ENCODE results near the gene ZDHHC24. TPM values are rescaled to one million over a fixed set of nuclear protein-coding genes. Genes with fewer than 3 reads are reported as not detected.
"Not testable (repeated sequence)": the region's sequence is repeated elsewhere in the genome, so short reads cannot be mapped to it uniquely, and the experiment has no call there.

The ZDHHC24 gene
- total RNA-seq, 4 donors from 2014 or later, result 8.0 to 10.7 (median 9.5) TPM

GRCh38 chr11:66592457-66593302 lies 46.8 kb upstream of the ZDHHC24 start, which contains the start of the genes CCDC87 and CCS:
Gene CCDC87 (minus strand): TSS chr11:66593063. CDS start chr11:66593015, 48 bp downstream.
Gene CCS (plus strand): TSS chr11:66593185. CDS start chr11:66593262, 77 bp downstream.
- Histone ChIP-seq H3K27me3 (no peaks in the 10 kb centered on the region), H3K4me3 (peak within 1 kb of the TSS; percentile 44 to 81 (median 74)), H3K27ac (peak within 1 kb of the TSS; percentile 75 to 94 (median 90)), H3K4me1 (peaks cover 18 to 44% (median 28%) of the 10 kb centered on the region in 3 donors), H3K36me3 (no peaks in the 10 kb centered on the region), H3K9me3 (no peaks in the 10 kb centered on the region)
- TF ChIP-seq CTCF (IDR thresholded peaks at IDR 0.05), result peak; percentile 56 to 83 (median 72)
- peak in 3 of 4 donors; percentile 67 to 92 (median 74) for TF ChIP-seq POLR2A (IDR thresholded peaks at IDR 0.05)
- intact Hi-C loops (cut with DNase I), result no loop called here
- WGBS, 2 donors, result 27% methylated on average over 35 of the region's 68 CpGs; no CpG with 5 or more reads in 1 of the 2 donors
- peak; percentile 76 for DNase-seq

GRCh38 chr11:66591175-66591574 lies 45.3 kb upstream of the ZDHHC24 start:
- intact Hi-C loops (cut with DNase I), result no loop called here
- no peak for DNase-seq
- no peak overlapping the region for H3K4me3 ChIP-seq
- TF ChIP-seq CTCF (IDR thresholded peaks at IDR 0.05) (no peak), POLR2A (IDR thresholded peaks at IDR 0.05) (no peak)
- 64 to 100% methylated on average over 1 to 2 of the region's 2 CpGs for WGBS, 2 donors
- H3K9me3 ChIP-seq, result no peaks in the 10 kb centered on the region
- no peak overlapping the region for H3K27ac ChIP-seq
- no peaks in the 10 kb centered on the region for H3K27me3 ChIP-seq
- peaks cover 18 to 42% (median 28%) of the 10 kb centered on the region in 3 donors for H3K4me1 ChIP-seq
- H3K36me3 ChIP-seq, result no peaks in the 10 kb centered on the region

- WGBS, 2 donors, result 97 to 98% methylated on average over 5 to 7 of the region's 7 CpGs
- intact Hi-C loops (cut with DNase I), result no loop called here
These were observed 44.3 kb upstream of the ZDHHC24 start for GRCh38 chr11:66589996-66590675.

GRCh38 chr11:66589315-66589714 lies 43.5 kb upstream of the ZDHHC24 start:
- H3K36me3 ChIP-seq; intact Hi-C loops (cut with DNase I); H3K9me3 ChIP-seq; DNase-seq; H3K4me3 ChIP-seq; H3K27ac ChIP-seq; H3K27me3 ChIP-seq: not testable (repeated sequence)
- H3K4me1 ChIP-seq, result peaks cover 14 to 23% (median 18%) of the 10 kb centered on the region in 3 donors
- WGBS, 2 donors, result 58 to 74% methylated on average over 2 of the region's 2 CpGs

More at GRCh38 chr11:66589996-66590675, 44.3 kb upstream of the ZDHHC24 start:
- Histone ChIP-seq H3K4me1 (peaks cover 18 to 31% (median 22%) of the 10 kb centered on the region in 3 donors), H3K27me3 (no peaks in the 10 kb centered on the region), H3K9me3 (no peaks in the 10 kb centered on the region), H3K36me3 (no peaks in the 10 kb centered on the region), H3K27ac (no peak overlapping the region), H3K4me3 (no peak overlapping the region)
- DNase-seq, result no peak
- TF ChIP-seq CTCF (IDR thresholded peaks at IDR 0.05) (no peak), POLR2A (IDR thresholded peaks at IDR 0.05) (no peak)

GRCh38 chr11:66586136-66586535 lies 40.3 kb upstream of the ZDHHC24 start:
- DNase-seq, result no peak
- Histone ChIP-seq H3K36me3 (no peaks in the 10 kb centered on the region), H3K27me3 (no peaks in the 10 kb centered on the region), H3K9me3 (peaks cover 0 to 11% (median 10%) of the 10 kb centered on the region in 3 donors), H3K27ac (no peak overlapping the region), H3K4me3 (no peak overlapping the region), H3K4me1 (no peaks in the 10 kb centered on the region)
- 19 to 60% methylated on average over 2 of the region's 2 CpGs for WGBS, 2 donors
- intact Hi-C loops (cut with DNase I), result no loop called here
- TF ChIP-seq POLR2A (IDR thresholded peaks at IDR 0.05), result no peak
- no peak for TF ChIP-seq CTCF (IDR thresholded peaks at IDR 0.05)

- H3K4me1 ChIP-seq; H3K36me3 ChIP-seq; intact Hi-C loops (cut with DNase I); DNase-seq; H3K4me3 ChIP-seq; H3K27me3 ChIP-seq; H3K27ac ChIP-seq: not testable (repeated sequence)
- 82 to 92% methylated on average over 1 of the region's 1 CpG for WGBS, 2 donors
- H3K9me3 ChIP-seq, result peaks cover 0 to 11% (median 10%) of the 10 kb centered on the region in 3 donors
These were observed 39.6 kb upstream of the ZDHHC24 start for GRCh38 chr11:66585447-66585846.

- not testable (repeated sequence) for H3K36me3 ChIP-seq, H3K27ac ChIP-seq, H3K4me1 ChIP-seq, H3K27me3 ChIP-seq, DNase-seq, H3K4me3 ChIP-seq
- intact Hi-C loops (cut with DNase I), result loop anchor here (5.0 kb wide), 1 partner anchor 95 kb away; the partner anchor contains the start of gene RBM4B
- H3K9me3 ChIP-seq, result peaks cover 0 to 11% (median 10%) of the 10 kb centered on the region in 3 donors
- 69 to 77% methylated on average over 2 to 3 of the region's 3 CpGs for WGBS, 2 donors
These were observed 36.8 kb upstream of the ZDHHC24 start for GRCh38 chr11:66582565-66583147.

Measured in esophagus squamous epithelium (tissue), 5 donors.